Right renal cortex interstitium (tissue), 3 donors: Measurements from ENCODE around the gene CAMK1D. TPM values are rescaled to one million over a fixed set of nuclear protein-coding genes. Genes with fewer than 3 reads are reported as not detected.
"Not testable (repeated sequence)": the region's sequence is repeated elsewhere in the genome, so short reads cannot be mapped to it uniquely, and the experiment has no call there.

Experiments used
- DNase-seq, 3 donors: peaks; one replicate each; pipeline ENCODE4 v3.0.0-alpha.2; 2013; ENCODE audit warnings: low read depth in 3 of 3, low spot score in 2 of 3
- polyA plus RNA-seq, 3 donors: library from polyadenylated mRNA; unstranded; fragments of 120-200 nt; gene quantifications; one replicate each; pipeline ENCODE4 v1.2.1, GENCODE V29; 2013; ENCODE audit not compliant: insufficient read length in 3 of 3

The CAMK1D gene
- polyA plus RNA-seq, 3 donors: 9.9 to 10.7 (median 10.4) TPM

- DNase-seq: no peak
Observed at GRCh38 chr10:12338981-12339380, 10.4 kb upstream of the CAMK1D start.

GRCh38 chr10:12340371-12340770, 9.0 kb upstream of the CAMK1D start:
- DNase-seq: no peak

GRCh38 chr10:12340937-12341336, 8.4 kb upstream of the CAMK1D start:
- no peak for DNase-seq

- no peak for DNase-seq
Observed at GRCh38 chr10:12341526-12341925, 7.8 kb upstream of the CAMK1D start.

GRCh38 chr10:12344375-12345110, 4.8 kb upstream of the CAMK1D start:
- no peak for DNase-seq

- DNase-seq: no peak
Observed at GRCh38 chr10:12346707-12347106, 2.6 kb upstream of the CAMK1D start.

- DNase-seq: no peak
Observed at GRCh38 chr10:12348294-12348869, 965 bp upstream of the CAMK1D start.

- DNase-seq: no peak
Observed at GRCh38 chr10:12349629-12350166, 351 bp downstream of the CAMK1D start.

GRCh38 chr10:12350167-12350872, 973 bp downstream of the CAMK1D start:
- no peak for DNase-seq

- DNase-seq: no peak
Observed at GRCh38 chr10:12350925-12351324, 1.6 kb downstream of the CAMK1D start.

- no peak for DNase-seq
Observed at GRCh38 chr10:12351447-12351846, 2.1 kb downstream of the CAMK1D start.

- no peak for DNase-seq
Observed at GRCh38 chr10:12351889-12352288, 2.5 kb downstream of the CAMK1D start.

- no peak for DNase-seq
Observed at GRCh38 chr10:12353399-12354242, 4.3 kb downstream of the CAMK1D start.

- DNase-seq: not testable (repeated sequence)
Observed at GRCh38 chr10:12354696-12355095, 5.3 kb downstream of the CAMK1D start.

GRCh38 chr10:12355384-12355783, 6.0 kb downstream of the CAMK1D start:
- DNase-seq: no peak

GRCh38 chr10:12357525-12358151, 8.3 kb downstream of the CAMK1D start:
- no peak for DNase-seq

GRCh38 chr10:12358863-12359564, 9.7 kb downstream of the CAMK1D start:
- no peak for DNase-seq

GRCh38 chr10:12360461-12360860, 11.1 kb downstream of the CAMK1D start:
- no peak for DNase-seq

- not testable (repeated sequence) for DNase-seq
Observed at GRCh38 chr10:12361115-12361514, 11.8 kb downstream of the CAMK1D start.

- no peak for DNase-seq
Observed at GRCh38 chr10:12364559-12364958, 15.2 kb downstream of the CAMK1D start.
